Smooth muscle cell (in vitro differentiated cells): ENCODE data around the gene TMEM61. TPM values are rescaled to one million over a fixed set of nuclear protein-coding genes. Genes with fewer than 3 reads are reported as not detected.
"Not testable (repeated sequence)": the region's sequence is repeated elsewhere in the genome, so short reads cannot be mapped to it uniquely, and the experiment has no call there.

Experiments
- DNase-seq: peaks from one replicate; lab custom pipeline; 2025; ENCODE audit not compliant: unreplicated experiment; lab: John Stamatoyannopoulos, UW
- H2AFZ ChIP-seq: fragments of 200-600 bp; sonication (generic); 2 replicates; pipeline ENCODE4 v1.6.0; 2016; ENCODE audit warnings: antibody characterized with exemption, low read depth, mild to moderate bottlenecking
- H3F3A ChIP-seq: fragments of 200-600 bp; sonication (generic); 2 replicates; pipeline ENCODE4 v1.6.0; 2017; ENCODE audit warnings: antibody characterized with exemption, low read depth
- H3K27ac ChIP-seq: fragments of 200-600 bp; sonication (generic); 2 replicates; pipeline ENCODE4 v1.5.1; 2016; ENCODE audit warnings: low read depth, mild to moderate bottlenecking
- H3K27me3 ChIP-seq: fragments of 200-600 bp; sonication (generic); 2 replicates; pipeline ENCODE4 v1.6.1; 2016; ENCODE audit warnings: low read depth, mild to moderate bottlenecking
- H3K36me3 ChIP-seq: fragments of 200-600 bp; sonication (generic); 2 replicates; pipeline ENCODE4 v1.5.1; 2016; ENCODE audit warnings: low read depth
- H3K4me1 ChIP-seq: fragments of 200-600 bp; sonication (generic); 2 replicates; pipeline ENCODE4 v1.5.1; 2016; ENCODE audit warnings: low read depth
- H3K4me2 ChIP-seq: fragments of 200-600 bp; sonication (generic); 2 replicates; pipeline ENCODE4 v1.6.0; 2016; ENCODE audit warnings: mild to moderate bottlenecking
- H3K4me3 ChIP-seq: fragments of 200-600 bp; sonication (generic); 2 replicates; pipeline ENCODE4 v1.5.1; 2016; ENCODE audit warnings: mild to moderate bottlenecking
- H3K79me2 ChIP-seq: fragments of 200-600 bp; sonication (generic); 2 replicates; pipeline ENCODE4 v1.6.0; 2016; ENCODE audit warnings: low read depth, mild to moderate bottlenecking
- H3K9ac ChIP-seq: fragments of 200-600 bp; sonication (generic); 2 replicates; pipeline ENCODE4 v1.6.0; 2016; ENCODE audit warnings: low read depth
- H3K9me3 ChIP-seq: fragments of 200-600 bp; sonication (generic); replicated peaks from 2 replicates; pipeline ENCODE4 v1.5.1; 2016; ENCODE audit warnings: low read depth
- H4K20me1 ChIP-seq: fragments of 200-600 bp; sonication (generic); 2 replicates; pipeline ENCODE4 v1.6.0; 2016; ENCODE audit warnings: low read depth
- CTCF ChIP-seq: fragments of 200-600 bp; sonication (generic); IDR thresholded peaks from 2 replicates; pipeline ENCODE4 v1.5.1; 2017; ENCODE audit warnings: borderline replicate concordance, mild to moderate bottlenecking, antibody characterized with exemption; ENCODE audit not compliant: insufficient read depth, poor library complexity, severe bottlenecking
- WGBS: methylation state at CpG from one replicate; pipeline ENCODE4 v1.1.7; 2016; ENCODE audit warnings: low lambda C conversion rate; 5-methylcytosine and 5-hydroxymethylcytosine counted together
- polyA plus RNA-seq: library from polyadenylated mRNA; unstranded; fragments of >200 nt; fragmentation: Nextera tagmentation; extraction: Ambion mirVana; gene quantifications from 2 replicates; pipeline ENCODE4 v1.2.1, GENCODE V29; 2016
- total RNA-seq: library from RNA; depleted of rRNA; stranded (reverse); fragments of >200 nt; gene quantifications from 2 replicates; pipeline ENCODE4 v1.2.3, GENCODE V29; 2014

The TMEM61 gene
- total and polyA plus RNA-seq, 2 experiments from 2014 or later: 0.13 to 0.86 TPM

- Histone ChIP-seq H3K4me1 (peaks cover 13% of the 10 kb centered on the region), H3K4me3 (no peak overlapping the region), H3K4me2 (peak overlapping the region; percentile 16), H3K36me3 (no peaks in the 10 kb centered on the region), H4K20me1 (no peaks in the 10 kb centered on the region), H3K27me3 (no peaks in the 10 kb centered on the region), H3K9ac (no peak overlapping the region), H3K27ac (peak overlapping the region; percentile 40), H2AFZ (no peak overlapping the region), H3K79me2 (no peaks in the 10 kb centered on the region), H3F3A (peaks cover 7% of the 10 kb centered on the region), H3K9me3 (no peaks in the 10 kb centered on the region)
- TF ChIP-seq CTCF: no peak
- no peak for DNase-seq
- 85% methylated on average over 4 of the region's 4 CpGs for WGBS
Observed at GRCh38 chr1:54936791-54937190, 43.6 kb upstream of the TMEM61 start.

- Histone ChIP-seq H4K20me1 (no peaks in the 10 kb centered on the region), H3K27me3 (no peaks in the 10 kb centered on the region), H3K36me3 (no peaks in the 10 kb centered on the region), H3K79me2 (no peaks in the 10 kb centered on the region), H3F3A (peaks cover 7% of the 10 kb centered on the region), H3K4me3 (no peak overlapping the region), H3K9ac (no peak overlapping the region), H3K27ac (peak overlapping the region; percentile 19), H2AFZ (no peak overlapping the region), H3K4me1 (peaks cover 13% of the 10 kb centered on the region), H3K4me2 (peak overlapping the region; percentile 16), H3K9me3 (no peaks in the 10 kb centered on the region)
- no peak for DNase-seq
- WGBS: 32% methylated on average over 1 of the region's 1 CpG
- TF ChIP-seq CTCF: no peak
Observed at GRCh38 chr1:54937469-54937868, 43.0 kb upstream of the TMEM61 start.

GRCh38 chr1:54938955-54939354 is 41.5 kb upstream of the TMEM61 start:
- not testable (repeated sequence) for H3K4me3 ChIP-seq, H3K9me3 ChIP-seq, H4K20me1 ChIP-seq, H3K4me2 ChIP-seq, H3F3A ChIP-seq, H3K36me3 ChIP-seq, H3K9ac ChIP-seq, H3K79me2 ChIP-seq, DNase-seq, H3K27ac ChIP-seq, H3K27me3 ChIP-seq, H2AFZ ChIP-seq
- 67% methylated on average over 4 of the region's 4 CpGs for WGBS
- peaks cover 13% of the 10 kb centered on the region for H3K4me1 ChIP-seq

GRCh38 chr1:54940042-54940441 is 40.4 kb upstream of the TMEM61 start:
- no peaks in the 10 kb centered on the region for H3K27me3 ChIP-seq
- H3K4me1 ChIP-seq: peaks cover 13% of the 10 kb centered on the region
- no peak overlapping the region for H3K9ac ChIP-seq
- no peaks in the 10 kb centered on the region for H3K9me3 ChIP-seq
- no peaks in the 10 kb centered on the region for H3K79me2 ChIP-seq
- no peak overlapping the region for H3K4me2 ChIP-seq
- DNase-seq: no peak
- H3K27ac ChIP-seq: no peak overlapping the region
- H2AFZ ChIP-seq: no peak overlapping the region
- H3K4me3 ChIP-seq: no peak overlapping the region
- no peak for TF ChIP-seq CTCF
- H4K20me1 ChIP-seq: no peaks in the 10 kb centered on the region
- no peaks in the 10 kb centered on the region for H3K36me3 ChIP-seq
- peaks cover 4% of the 10 kb centered on the region for H3F3A ChIP-seq
